WTC11 (cell line): ENCODE results near the gene MACROD2. TPM values are rescaled to one million over a fixed set of nuclear protein-coding genes. Genes with fewer than 3 reads are reported as not detected.

Experiments used
- ATAC-seq: fragments of 200-7000 bp; cut with Tn5 transposase; 2 replicates; pipeline ENCODE4 v1.10.0; 2021; ENCODE audit warnings: mild to moderate bottlenecking, moderate library complexity
- CTCF ChIA-PET: fragments of 300-600 bp; sonication (Branson Sonifier 250); formaldehyde crosslinking; loops from one replicate; lab custom pipeline; 2021; ENCODE audit warnings: antibody characterized with exemption; lab: Charles Lee
- POLR2A ChIA-PET: fragments of 350-600 bp; sonication (Branson Sonifier 250); formaldehyde crosslinking; loops from one replicate; lab custom pipeline; 2021; ENCODE audit warnings: antibody characterized with exemption; lab: Charles Lee
- DNase-seq: peaks from one replicate; pipeline ENCODE4 v3.0.0; 2021; ENCODE audit warnings: low spot score
- H3K27ac Mint-ChIP-seq: 2 replicates; pipeline ENCODE4 v1.8.0; 2021; ENCODE audit warnings: mixed read lengths
- H3K27me3 Mint-ChIP-seq: 2 replicates; pipeline ENCODE4 v1.8.0; 2021; ENCODE audit warnings: low read depth, mild to moderate bottlenecking, moderate library complexity, mixed read lengths
- H3K36me3 Mint-ChIP-seq: 2 replicates; pipeline ENCODE4 v1.8.0; 2021; ENCODE audit warnings: mixed read lengths
- H3K4me1 Mint-ChIP-seq: 2 replicates; pipeline ENCODE4 v1.8.0; 2022; ENCODE audit warnings: mixed read lengths
- H3K4me3 Mint-ChIP-seq: 2 replicates; pipeline ENCODE4 v1.8.0; 2021; ENCODE audit warnings: mild to moderate bottlenecking, moderate library complexity, mixed read lengths
- H3K9me3 Mint-ChIP-seq: 2 replicates; pipeline ENCODE4 v1.8.0; 2021; ENCODE audit warnings: mixed read lengths
- CBFB ChIP-seq: sonication (generic); formaldehyde crosslinking; IDR thresholded peaks from 2 replicates; pipeline ENCODE4 v1.8.1; 2022; ENCODE audit warnings: mild to moderate bottlenecking, low read depth, missing genetic modification reagents
- CREM ChIP-seq: sonication (generic); formaldehyde crosslinking; IDR thresholded peaks from 2 replicates; pipeline ENCODE4 v1.8.1; 2022; ENCODE audit warnings: mild to moderate bottlenecking, missing genetic modification reagents, moderate library complexity
- E2F5 ChIP-seq: sonication (generic); formaldehyde crosslinking; IDR thresholded peaks from 2 replicates; pipeline ENCODE4 v1.8.1; 2022; ENCODE audit warnings: mild to moderate bottlenecking, moderate library complexity, missing genetic modification reagents
- ELF4 ChIP-seq: sonication (generic); formaldehyde crosslinking; IDR thresholded peaks from 2 replicates; pipeline ENCODE4 v1.8.1; 2022; ENCODE audit warnings: low read depth, mild to moderate bottlenecking, moderate library complexity, missing genetic modification reagents
- ERG ChIP-seq: fragments of 250-450 bp; sonication (Bioruptor Pico); IDR thresholded peaks from 2 replicates; pipeline ENCODE4 v1.8.0; 2021; ENCODE audit warnings: mild to moderate bottlenecking
- ESRRA ChIP-seq: sonication (generic); formaldehyde crosslinking; IDR thresholded peaks from 2 replicates; pipeline ENCODE4 v1.8.1; 2022; ENCODE audit warnings: mild to moderate bottlenecking, missing genetic modification reagents, borderline replicate concordance
- FOXJ3 ChIP-seq: sonication (generic); formaldehyde crosslinking; IDR thresholded peaks from 2 replicates; pipeline ENCODE4 v1.9.0; 2021; ENCODE audit warnings: missing genetic modification reagents, mild to moderate bottlenecking, borderline replicate concordance
- NR1H2 ChIP-seq: sonication (generic); formaldehyde crosslinking; IDR thresholded peaks from 2 replicates; pipeline ENCODE4 v1.9.0; 2021; ENCODE audit warnings: mild to moderate bottlenecking, moderate library complexity, missing genetic modification reagents
- SMAD4 ChIP-seq: sonication (generic); formaldehyde crosslinking; IDR thresholded peaks from 2 replicates; pipeline ENCODE4 v1.8.0; 2022; ENCODE audit warnings: mild to moderate bottlenecking, missing genetic modification reagents
- TCF7 ChIP-seq: sonication (generic); formaldehyde crosslinking; IDR thresholded peaks from 2 replicates; pipeline ENCODE4 v1.8.0; 2022; ENCODE audit warnings: mild to moderate bottlenecking, low read depth, missing genetic modification reagents, moderate library complexity
- TP53 ChIP-seq: sonication (generic); formaldehyde crosslinking; IDR thresholded peaks from 2 replicates; pipeline ENCODE4 v1.8.1; 2023; ENCODE audit warnings: mild to moderate bottlenecking, missing genetic modification reagents
- ZMAT4 ChIP-seq: fragments of 250-450 bp; sonication (Bioruptor Pico); IDR thresholded peaks from 2 replicates; pipeline ENCODE4 v1.9.0; 2021; ENCODE audit warnings: mild to moderate bottlenecking
- ZNF396 ChIP-seq: fragments of 250-450 bp; sonication (Bioruptor Pico); IDR thresholded peaks from 2 replicates; pipeline ENCODE4 v1.8.0; 2021; ENCODE audit warnings: mild to moderate bottlenecking, moderate library complexity, borderline replicate concordance
- total RNA-seq: library from RNA; stranded (reverse); gene quantifications from 3 replicates; pipeline ENCODE4 v1.2.3, GENCODE V29; 2021
- TF ChIP-seq, protein P1 (sequence below): sonication (generic); formaldehyde crosslinking; IDR thresholded peaks from 2 replicates; pipeline ENCODE4 v1.8.0; 2023; ENCODE audit warnings: missing genetic modification reagents
- TF ChIP-seq, protein P2 (sequence below): sonication (generic); formaldehyde crosslinking; IDR thresholded peaks from 2 replicates; pipeline ENCODE4 v1.8.0; 2022; ENCODE audit warnings: mild to moderate bottlenecking, missing genetic modification reagents
- TF ChIP-seq, protein P3 (sequence below): sonication (generic); formaldehyde crosslinking; IDR thresholded peaks from 2 replicates; pipeline ENCODE4 v1.8.0; 2022; ENCODE audit warnings: mild to moderate bottlenecking, missing genetic modification reagents
- TF ChIP-seq, protein P4 (sequence below): sonication (generic); formaldehyde crosslinking; IDR thresholded peaks from 2 replicates; pipeline ENCODE4 v1.8.0; 2023; ENCODE audit warnings: mild to moderate bottlenecking, missing genetic modification reagents
- TF ChIP-seq, protein P5 (sequence below): sonication (generic); formaldehyde crosslinking; IDR thresholded peaks from 2 replicates; pipeline ENCODE4 v1.8.1; 2022; ENCODE audit warnings: mild to moderate bottlenecking, missing genetic modification reagents, moderate library complexity, borderline replicate concordance

Gene MACROD2
- total RNA-seq, 1 experiment from 2014 or later = 4.1 TPM

DNA sequence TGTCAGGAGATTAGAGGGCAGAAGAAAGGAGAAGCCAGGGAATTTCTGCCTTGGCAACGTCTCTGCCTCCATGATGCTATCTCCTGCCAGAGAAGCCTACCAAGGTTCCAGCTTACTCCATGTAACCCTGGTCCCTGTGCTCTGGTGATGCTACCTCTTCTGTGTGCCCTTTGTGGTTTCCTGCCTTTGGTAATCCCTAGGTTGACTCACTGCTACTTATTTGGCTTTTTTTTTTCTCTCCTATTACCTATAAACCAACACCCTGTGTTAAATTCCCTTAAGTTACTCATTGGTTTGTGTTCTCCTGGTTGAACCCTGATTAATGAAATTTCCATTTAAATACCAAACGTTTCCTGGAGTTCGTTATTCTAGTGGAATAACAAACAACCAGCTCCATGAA, 869.9 kb downstream of the MACROD2 start (continued):
- TF ChIP-seq ESRRA (CRISPR knock-in tag) = no peak
- TF ChIP-seq ELF4 (CRISPR knock-in tag) = no peak
- TF ChIP-seq E2F5 = no peak
- no peak for TF ChIP-seq NR1H2 (CRISPR knock-in tag)
- TF ChIP-seq, protein P1, sequence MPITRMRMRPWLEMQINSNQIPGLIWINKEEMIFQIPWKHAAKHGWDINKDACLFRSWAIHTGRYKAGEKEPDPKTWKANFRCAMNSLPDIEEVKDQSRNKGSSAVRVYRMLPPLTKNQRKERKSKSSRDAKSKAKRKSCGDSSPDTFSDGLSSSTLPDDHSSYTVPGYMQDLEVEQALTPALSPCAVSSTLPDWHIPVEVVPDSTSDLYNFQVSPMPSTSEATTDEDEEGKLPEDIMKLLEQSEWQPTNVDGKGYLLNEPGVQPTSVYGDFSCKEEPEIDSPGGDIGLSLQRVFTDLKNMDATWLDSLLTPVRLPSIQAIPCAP (CRISPR knock-in tag) = no peak
- TF ChIP-seq TCF7 (CRISPR knock-in tag) = no peak
- TF ChIP-seq, protein P2, sequence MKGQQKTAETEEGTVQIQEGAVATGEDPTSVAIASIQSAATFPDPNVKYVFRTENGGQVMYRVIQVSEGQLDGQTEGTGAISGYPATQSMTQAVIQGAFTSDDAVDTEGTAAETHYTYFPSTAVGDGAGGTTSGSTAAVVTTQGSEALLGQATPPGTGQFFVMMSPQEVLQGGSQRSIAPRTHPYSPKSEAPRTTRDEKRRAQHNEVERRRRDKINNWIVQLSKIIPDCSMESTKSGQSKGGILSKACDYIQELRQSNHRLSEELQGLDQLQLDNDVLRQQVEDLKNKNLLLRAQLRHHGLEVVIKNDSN (CRISPR knock-in tag) = no peak
- TF ChIP-seq ZMAT4 (CRISPR knock-in tag) = no peak
- TF ChIP-seq CBFB (CRISPR knock-in tag) = no peak
- TF ChIP-seq FOXJ3 (CRISPR knock-in tag) = no peak

GRCh38 chr20:14865731-14866130, 870.4 kb downstream of the MACROD2 start:
- peaks cover 33% of the 10 kb centered on the region for H3K27me3 Mint-ChIP-seq
- no peak overlapping the region for H3K4me3 Mint-ChIP-seq

DNA sequence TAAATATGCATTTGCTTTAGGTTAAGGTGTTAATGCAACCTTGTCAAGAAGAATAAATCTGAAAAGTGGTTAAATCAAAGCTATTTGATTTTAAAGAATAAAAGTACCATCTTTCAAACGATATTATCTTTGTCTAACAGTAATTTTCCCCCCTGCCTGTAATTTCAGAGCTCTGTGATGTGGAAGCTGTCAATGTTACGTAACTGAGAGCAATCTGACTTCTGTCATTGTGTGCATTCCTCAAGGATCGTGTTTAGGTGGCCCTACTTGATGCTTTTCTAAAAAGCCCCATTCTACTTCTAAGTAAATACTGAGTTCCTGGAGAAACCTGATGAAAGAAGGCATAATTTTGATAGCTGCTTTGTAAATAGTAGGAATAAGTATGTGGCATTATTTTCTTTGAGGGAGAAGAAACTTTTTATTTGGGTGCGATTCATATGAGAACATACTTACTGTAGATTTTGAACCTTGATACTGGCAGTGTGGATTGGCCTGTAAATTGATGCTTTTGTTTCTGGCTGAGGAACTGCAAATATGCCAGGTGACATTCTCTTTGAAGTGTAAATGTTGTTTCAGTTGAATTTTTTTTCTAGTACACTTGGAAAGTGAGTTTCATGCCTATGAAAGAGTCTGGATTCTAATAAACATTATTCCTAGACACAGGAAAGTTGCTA, 871.7 kb downstream of the MACROD2 start:
- POLR2A ChIA-PET = no interaction called here
- peaks cover 19% of the 10 kb centered on the region for H3K4me1 Mint-ChIP-seq
- TF ChIP-seq, protein P3, sequence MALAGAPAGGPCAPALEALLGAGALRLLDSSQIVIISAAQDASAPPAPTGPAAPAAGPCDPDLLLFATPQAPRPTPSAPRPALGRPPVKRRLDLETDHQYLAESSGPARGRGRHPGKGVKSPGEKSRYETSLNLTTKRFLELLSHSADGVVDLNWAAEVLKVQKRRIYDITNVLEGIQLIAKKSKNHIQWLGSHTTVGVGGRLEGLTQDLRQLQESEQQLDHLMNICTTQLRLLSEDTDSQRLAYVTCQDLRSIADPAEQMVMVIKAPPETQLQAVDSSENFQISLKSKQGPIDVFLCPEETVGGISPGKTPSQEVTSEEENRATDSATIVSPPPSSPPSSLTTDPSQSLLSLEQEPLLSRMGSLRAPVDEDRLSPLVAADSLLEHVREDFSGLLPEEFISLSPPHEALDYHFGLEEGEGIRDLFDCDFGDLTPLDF (CRISPR knock-in tag) = no peak
- TF ChIP-seq ELF4 (CRISPR knock-in tag) (no peak), ZNF396 (CRISPR knock-in tag) (no peak), ERG (CRISPR knock-in tag) (no peak), SMAD4 (CRISPR knock-in tag) (no peak)
- TF ChIP-seq, protein P4, sequence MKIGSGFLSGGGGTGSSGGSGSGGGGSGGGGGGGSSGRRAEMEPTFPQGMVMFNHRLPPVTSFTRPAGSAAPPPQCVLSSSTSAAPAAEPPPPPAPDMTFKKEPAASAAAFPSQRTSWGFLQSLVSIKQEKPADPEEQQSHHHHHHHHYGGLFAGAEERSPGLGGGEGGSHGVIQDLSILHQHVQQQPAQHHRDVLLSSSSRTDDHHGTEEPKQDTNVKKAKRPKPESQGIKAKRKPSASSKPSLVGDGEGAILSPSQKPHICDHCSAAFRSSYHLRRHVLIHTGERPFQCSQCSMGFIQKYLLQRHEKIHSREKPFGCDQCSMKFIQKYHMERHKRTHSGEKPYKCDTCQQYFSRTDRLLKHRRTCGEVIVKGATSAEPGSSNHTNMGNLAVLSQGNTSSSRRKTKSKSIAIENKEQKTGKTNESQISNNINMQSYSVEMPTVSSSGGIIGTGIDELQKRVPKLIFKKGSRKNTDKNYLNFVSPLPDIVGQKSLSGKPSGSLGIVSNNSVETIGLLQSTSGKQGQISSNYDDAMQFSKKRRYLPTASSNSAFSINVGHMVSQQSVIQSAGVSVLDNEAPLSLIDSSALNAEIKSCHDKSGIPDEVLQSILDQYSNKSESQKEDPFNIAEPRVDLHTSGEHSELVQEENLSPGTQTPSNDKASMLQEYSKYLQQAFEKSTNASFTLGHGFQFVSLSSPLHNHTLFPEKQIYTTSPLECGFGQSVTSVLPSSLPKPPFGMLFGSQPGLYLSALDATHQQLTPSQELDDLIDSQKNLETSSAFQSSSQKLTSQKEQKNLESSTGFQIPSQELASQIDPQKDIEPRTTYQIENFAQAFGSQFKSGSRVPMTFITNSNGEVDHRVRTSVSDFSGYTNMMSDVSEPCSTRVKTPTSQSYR (CRISPR knock-in tag) = no peak
- ATAC-seq = no peak
- CTCF ChIA-PET = no interaction called here
- no peak overlapping the region for H3K4me3 Mint-ChIP-seq
- no peak overlapping the region for H3K27ac Mint-ChIP-seq
- H3K36me3 Mint-ChIP-seq = no peaks in the 10 kb centered on the region
- H3K9me3 Mint-ChIP-seq = peaks cover 8% of the 10 kb centered on the region
- H3K27me3 Mint-ChIP-seq = peaks cover 22% of the 10 kb centered on the region
- DNase-seq = no peak

More at GRCh38 chr20:14865731-14866130, 870.4 kb downstream of the MACROD2 start:
- no peak overlapping the region for H3K27ac Mint-ChIP-seq
- TF ChIP-seq, protein P5, sequence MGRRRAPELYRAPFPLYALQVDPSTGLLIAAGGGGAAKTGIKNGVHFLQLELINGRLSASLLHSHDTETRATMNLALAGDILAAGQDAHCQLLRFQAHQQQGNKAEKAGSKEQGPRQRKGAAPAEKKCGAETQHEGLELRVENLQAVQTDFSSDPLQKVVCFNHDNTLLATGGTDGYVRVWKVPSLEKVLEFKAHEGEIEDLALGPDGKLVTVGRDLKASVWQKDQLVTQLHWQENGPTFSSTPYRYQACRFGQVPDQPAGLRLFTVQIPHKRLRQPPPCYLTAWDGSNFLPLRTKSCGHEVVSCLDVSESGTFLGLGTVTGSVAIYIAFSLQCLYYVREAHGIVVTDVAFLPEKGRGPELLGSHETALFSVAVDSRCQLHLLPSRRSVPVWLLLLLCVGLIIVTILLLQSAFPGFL (CRISPR knock-in tag) = no peak
- no peak for TF ChIP-seq TP53 (CRISPR knock-in tag)
- TF ChIP-seq CREM (CRISPR knock-in tag) = no peak
- TF ChIP-seq, all 79 proteins: peak for 0
- DNase-seq (no peak), ATAC-seq (no peak)
- ChIA-PET CTCF (no interaction called here), POLR2A (no interaction called here)
- Mint-ChIP-seq H3K36me3 (no peaks in the 10 kb centered on the region), H3K9me3 (peaks cover 8% of the 10 kb centered on the region), H3K4me1 (peaks cover 29% of the 10 kb centered on the region)
